Spinal cord (tissue), 10 donors: Measurements from ENCODE around the gene ACSBG1. TPM values are rescaled to one million over a fixed set of nuclear protein-coding genes. Genes with fewer than 3 reads are reported as not detected.

ENCODE experiments used
- DNase-seq, 6 donors: peaks; one replicate each; pipeline versions ENCODE4 v3.0.0 to v3.0.0-alpha.2; 2013 to 2015; ENCODE audit warnings: low spot score in 6 of 6, low read depth in 4 of 6
- H3K27ac ChIP-seq: one replicate; pipeline ENCODE4 v1.5.1; 2013; ENCODE audit warnings: low read depth, low read length, control low read depth
- H3K27me3 ChIP-seq: one replicate; pipeline ENCODE4 v1.6.1; 2013; ENCODE audit warnings: low read length; ENCODE audit not compliant: control insufficient read depth, insufficient read depth
- H3K36me3 ChIP-seq: one replicate; pipeline ENCODE4 v1.6.1; 2013; ENCODE audit warnings: low read length; ENCODE audit not compliant: control insufficient read depth, insufficient read depth
- H3K4me1 ChIP-seq: one replicate; pipeline ENCODE4 v1.6.1; 2013; ENCODE audit warnings: low read length; ENCODE audit not compliant: control insufficient read depth, insufficient read depth
- H3K4me3 ChIP-seq: one replicate; pipeline ENCODE4 v1.5.1; 2013; ENCODE audit warnings: low read depth, low read length, control low read depth
- H3K9me3 ChIP-seq: one replicate; pipeline ENCODE4 v1.6.1; 2013; ENCODE audit warnings: low read length; ENCODE audit not compliant: control insufficient read depth, insufficient read depth
- WGBS: methylation state at CpG from one replicate; pipeline ENCODE4 v1.1.5; 2013; ENCODE audit warnings: missing lambda C conversion rate; ENCODE audit not compliant: insufficient coverage; 5-methylcytosine and 5-hydroxymethylcytosine counted together
- polyA plus RNA-seq, 2 donors: library from polyadenylated mRNA; unstranded; fragments of 120-200 nt; gene quantifications; one replicate each; pipeline ENCODE4 v1.2.1, GENCODE V29; 2013; ENCODE audit not compliant: insufficient read length in 2 of 2
- total RNA-seq, 2 donors: library from RNA; depleted of rRNA in 1 of 2; stranded (reverse); fragments of 120-200 nt in 1 of 2; fragments of >200 nt in 1 of 2; gene quantifications; one replicate each; pipeline versions ENCODE4 v1.2.3 to v1.2.4, GENCODE V29; 2013 to 2014
- donor health status: healthy.

The ACSBG1 gene
- total and polyA plus RNA-seq, 4 donors: 11.6 to 44.2 (median 43.2) TPM

DNA sequence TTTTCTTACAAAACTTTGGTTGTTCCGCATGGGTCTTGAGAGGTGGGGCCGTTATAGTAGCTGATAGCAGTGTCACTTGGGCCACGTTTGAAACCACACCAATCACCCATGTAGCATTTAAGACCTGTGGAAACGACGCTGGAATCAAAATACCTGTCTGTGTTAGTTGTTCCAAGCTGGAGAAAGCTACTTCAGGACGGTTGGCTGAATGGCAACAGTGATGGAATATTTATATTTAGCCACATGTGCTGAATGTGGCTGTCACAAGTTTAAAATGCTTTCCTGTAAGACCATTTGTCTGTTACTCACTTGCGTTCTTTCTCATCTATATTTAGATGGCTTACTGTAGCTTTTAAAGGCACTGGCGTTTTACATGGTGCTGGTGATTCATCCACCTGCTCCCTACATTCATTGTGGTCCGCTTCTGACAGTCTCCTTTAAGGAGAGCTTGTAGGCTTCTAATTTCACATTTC, 31.4 kb upstream of the ACSBG1 start:
- H3K4me1 ChIP-seq: peaks cover 27% of the 10 kb centered on the region
- no peaks in the 10 kb centered on the region for H3K27me3 ChIP-seq
- WGBS: 57% methylated on average over 1 of the region's 9 CpGs
- H3K4me3 ChIP-seq: no peak overlapping the region
- peaks cover 3% of the 10 kb centered on the region for H3K36me3 ChIP-seq
- no peak overlapping the region for H3K27ac ChIP-seq
- H3K9me3 ChIP-seq: no peaks in the 10 kb centered on the region
- peak in 1 of 6 donors; percentile 20 for DNase-seq

DNA sequence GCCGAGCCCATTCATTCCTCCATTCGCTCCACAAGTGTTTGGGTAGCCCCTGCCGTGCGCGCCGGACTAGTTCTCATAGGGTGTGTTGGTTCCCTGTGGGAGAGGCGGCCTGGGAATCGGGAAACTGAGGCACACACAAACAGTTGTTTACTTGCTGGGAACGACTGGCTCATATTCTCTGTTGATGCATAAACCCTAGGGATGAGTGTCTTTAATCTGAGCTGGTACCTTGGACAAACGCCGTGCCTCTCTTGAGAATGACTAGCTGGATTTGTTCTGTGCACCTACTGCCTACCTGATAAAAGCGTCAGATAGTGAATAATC, 30.7 kb upstream of the ACSBG1 start:
- Histone ChIP-seq H3K4me3 (peak overlapping the region; percentile 69), H3K9me3 (no peaks in the 10 kb centered on the region), H3K4me1 (peaks cover 31% of the 10 kb centered on the region), H3K27me3 (no peaks in the 10 kb centered on the region), H3K27ac (no peak overlapping the region), H3K36me3 (no peaks in the 10 kb centered on the region)
- DNase-seq: no peak
- 51% methylated on average over 10 of the region's 12 CpGs for WGBS

GRCh38 chr15:78264304-78265136, 30.2 kb upstream of the ACSBG1 start, which contains the start of gene DNAJA4:
Gene DNAJA4, plus strand, starts transcription at chr15:78264562. Its CDS starts 202 bp downstream, at chr15:78264764.
- H3K4me1 ChIP-seq: peaks cover 35% of the 10 kb centered on the region
- peak in 4 of 6 donors; percentile 53 to 91 (median 72) for DNase-seq
- no peaks in the 10 kb centered on the region for H3K9me3 ChIP-seq
- WGBS: 3% methylated on average over 105 of the region's 107 CpGs
- no peaks in the 10 kb centered on the region for H3K27me3 ChIP-seq
- H3K27ac ChIP-seq: no peak within 1 kb of the TSS
- no peaks in the 10 kb centered on the region for H3K36me3 ChIP-seq
- H3K4me3 ChIP-seq: peak within 1 kb of the TSS; percentile 69

DNA sequence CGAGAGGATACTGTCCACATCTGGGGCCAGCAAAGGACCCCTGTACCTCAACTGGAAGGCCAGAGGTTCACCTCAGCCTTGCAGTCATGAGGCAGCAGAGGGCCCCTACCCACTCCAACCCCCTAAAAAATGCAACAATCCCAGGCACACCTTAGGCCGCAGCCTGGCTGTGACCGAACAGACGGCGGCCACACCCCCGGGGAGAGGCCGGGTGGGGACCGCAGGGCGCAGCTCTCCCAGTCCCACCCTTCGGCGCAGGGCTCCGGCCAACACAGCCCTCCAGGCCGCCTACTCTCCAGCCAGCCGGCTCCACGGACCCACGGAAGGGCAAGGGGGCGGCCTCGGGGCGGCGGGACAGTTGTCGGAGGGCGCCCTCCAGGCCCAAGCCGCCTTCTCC, 29.5 kb upstream of the ACSBG1 start:
- Histone ChIP-seq H3K27me3 (no peaks in the 10 kb centered on the region), H3K4me3 (no peak overlapping the region), H3K27ac (no peak overlapping the region), H3K36me3 (no peaks in the 10 kb centered on the region), H3K4me1 (peaks cover 35% of the 10 kb centered on the region), H3K9me3 (no peaks in the 10 kb centered on the region)
- no peak for DNase-seq
- WGBS: 80% methylated on average over 23 of the region's 23 CpGs

GRCh38 chr15:78263351-78263781, 29.0 kb upstream of the ACSBG1 start:
- DNase-seq: no peak
- H3K4me1 ChIP-seq: peaks cover 35% of the 10 kb centered on the region
- no peak overlapping the region for H3K27ac ChIP-seq
- no peaks in the 10 kb centered on the region for H3K27me3 ChIP-seq
- no peaks in the 10 kb centered on the region for H3K9me3 ChIP-seq
- no peak overlapping the region for H3K4me3 ChIP-seq
- no peaks in the 10 kb centered on the region for H3K36me3 ChIP-seq
- WGBS: 90% methylated on average over 7 of the region's 7 CpGs

GRCh38 chr15:78261062-78261461, 26.7 kb upstream of the ACSBG1 start:
- 75% methylated on average over 3 of the region's 3 CpGs for WGBS
- Histone ChIP-seq H3K27me3 (no peaks in the 10 kb centered on the region), H3K27ac (no peak overlapping the region), H3K9me3 (no peaks in the 10 kb centered on the region), H3K4me1 (peaks cover 28% of the 10 kb centered on the region), H3K4me3 (no peak overlapping the region), H3K36me3 (no peaks in the 10 kb centered on the region)
- DNase-seq: no peak

GRCh38 chr15:78260489-78260888, 26.1 kb upstream of the ACSBG1 start:
- H3K36me3 ChIP-seq: no peaks in the 10 kb centered on the region
- DNase-seq: no peak
- no peaks in the 10 kb centered on the region for H3K9me3 ChIP-seq
- H3K4me3 ChIP-seq: no peak overlapping the region
- H3K27me3 ChIP-seq: no peaks in the 10 kb centered on the region
- no peak overlapping the region for H3K27ac ChIP-seq
- H3K4me1 ChIP-seq: peaks cover 28% of the 10 kb centered on the region
- WGBS: 11% methylated on average over 1 of the region's 2 CpGs

DNA sequence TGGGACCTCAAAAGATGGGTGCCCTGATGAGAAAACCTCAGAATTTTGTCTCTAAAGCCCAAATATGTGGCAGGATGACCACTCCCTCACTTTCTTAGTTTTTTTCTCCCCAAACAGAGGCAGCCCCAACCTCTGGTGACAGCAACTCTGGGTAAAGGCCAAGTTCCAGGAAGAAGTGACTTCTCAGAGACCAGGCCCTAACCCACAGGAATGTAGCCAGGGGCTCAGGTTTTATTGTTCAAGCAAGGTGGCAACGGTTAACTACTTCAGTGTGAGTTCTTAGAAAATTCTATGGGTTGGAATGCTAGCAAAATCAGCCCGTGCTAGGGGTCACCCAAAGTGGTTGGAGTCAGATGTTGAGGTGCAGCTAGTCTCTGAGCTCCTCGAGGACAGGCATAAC, 24.9 kb upstream of the ACSBG1 start:
- 80% methylated on average over 3 of the region's 3 CpGs for whole genome bisulfite sequencing
- H3K27me3 ChIP-seq: no peaks in the 10 kb centered on the region
- H3K9me3 ChIP-seq: no peaks in the 10 kb centered on the region

GRCh38 chr15:78257681-78258080, 23.3 kb upstream of the ACSBG1 start:
- no CpG with 5 or more reads among the region's 3 CpGs for WGBS
- H3K4me1 ChIP-seq: peaks cover 12% of the 10 kb centered on the region
- DNase-seq: peak in 1 of 6 donors; percentile 35
- no peaks in the 10 kb centered on the region for H3K27me3 ChIP-seq
- H3K36me3 ChIP-seq: no peaks in the 10 kb centered on the region
- no peak overlapping the region for H3K27ac ChIP-seq
- H3K9me3 ChIP-seq: no peaks in the 10 kb centered on the region
- no peak overlapping the region for H3K4me3 ChIP-seq

More for the DNA sequence above, 24.9 kb upstream of the ACSBG1 start:
- no peak for DNase-seq
- Histone ChIP-seq H3K27ac (no peak overlapping the region), H3K4me3 (no peak overlapping the region), H3K36me3 (no peaks in the 10 kb centered on the region), H3K4me1 (peaks cover 21% of the 10 kb centered on the region)

GRCh38 chr15:78256044-78256437, 21.7 kb upstream of the ACSBG1 start:
- no peak overlapping the region for H3K4me3 ChIP-seq
- H3K36me3 ChIP-seq: no peaks in the 10 kb centered on the region
- H3K9me3 ChIP-seq: no peaks in the 10 kb centered on the region
- H3K4me1 ChIP-seq: peaks cover 8% of the 10 kb centered on the region
- no peak overlapping the region for H3K27ac ChIP-seq
- 100% methylated on average over 1 of the region's 3 CpGs for WGBS
- DNase-seq: peak in 1 of 6 donors; percentile 27
- H3K27me3 ChIP-seq: no peaks in the 10 kb centered on the region
